ENCODE results near the gene RABEPK. TPM values are rescaled to one million over a fixed set of nuclear protein-coding genes. Genes with fewer than 3 reads are reported as not detected.

RABEPK gene
- total RNA-seq, 1 experiment from 2014 or later: 28.1 TPM

- no peak overlapping the region for H3K4me3 ChIP-seq (ENCODE audit: low read depth, low read length)
- H3K27me3 Mint-ChIP-seq (ENCODE audit: insufficient read depth, unreplicated experiment): no peaks in the 10 kb centered on the region
- peak; percentile 47 to 69 for DNase-seq
- H3K4me1 ChIP-seq: 0 out of 2 replicates have a peak, but pooled peaks cover 4% of the 10 kb centered on the region
- no peak overlapping the region for H3K27ac Mint-ChIP-seq (ENCODE audit: unreplicated experiment)
- peak; percentile 56 to 62 for TF ChIP-seq CTCF (IDR thresholded peaks at IDR 0.05; ENCODE audit: insufficient read depth in 1 of 2, low read depth in 1 of 2, low read length in 1 of 2, severe bottlenecking in 1 of 2, unreplicated experiment in 1 of 2)
- H3K4me1 Mint-ChIP-seq (ENCODE audit: low read depth, unreplicated experiment): peaks cover 4% of the 10 kb centered on the region
- ChIA-PET POLR2A (interaction anchor here (1.0 kb wide), 1 partner anchor 15 kb away, joined by 9 read pairs; the partner anchor contains the start of gene HSPA5), CTCF (interaction anchor here (0.6 to 2.0 kb wide), 16 partner anchors 11 to 303 kb away, joined by 3 to 31 read pairs (median 6); partner anchors contain the start of gene HSPA5)
- no TSS peak for BruUV-seq (replicated peaks)
- no peak overlapping the region for H3K4me3 Mint-ChIP-seq (ENCODE audit: unreplicated experiment)
- no peaks in the 10 kb centered on the region for H3K36me3 Mint-ChIP-seq (ENCODE audit: insufficient read depth, unreplicated experiment)
- H3K9me3 Mint-ChIP-seq (ENCODE audit: unreplicated experiment): no peaks in the 10 kb centered on the region
- no peaks in the 10 kb centered on the region for H3K36me3 ChIP-seq (ENCODE audit: control insufficient read depth, insufficient read depth, low read length)
- H3K9me3 ChIP-seq: no peaks in the 10 kb centered on the region
- H3K27me3 ChIP-seq (replicated peaks; ENCODE audit: control insufficient read depth, insufficient read depth, low read length): no peaks in the 10 kb centered on the region
- intact Hi-C loops (cut with micrococcal nuclease; ENCODE audit: unreplicated experiment): loop anchor here (1.0 kb wide), 2 partner anchors 81 to 118 kb away; no protein-coding TSS in a partner anchor
Observed at GRCh38 chr9:125255781-125256391, 55.5 kb downstream of the RABEPK start.

- intact Hi-C loops (cut with micrococcal nuclease; ENCODE audit: unreplicated experiment): no loop called here
- no peak overlapping the region for H3K4me3 ChIP-seq (ENCODE audit: low read depth, low read length)
- Mint-ChIP-seq H3K4me3 (ENCODE audit: unreplicated experiment) (no peak overlapping the region), H3K27ac (ENCODE audit: unreplicated experiment) (no peak overlapping the region), H3K4me1 (ENCODE audit: low read depth, unreplicated experiment) (peaks cover 8% of the 10 kb centered on the region), H3K36me3 (ENCODE audit: insufficient read depth, unreplicated experiment) (peaks cover 6% of the 10 kb centered on the region), H3K27me3 (ENCODE audit: insufficient read depth, unreplicated experiment) (no peaks in the 10 kb centered on the region), H3K9me3 (ENCODE audit: unreplicated experiment) (no peaks in the 10 kb centered on the region)
- POLR2A ChIA-PET: no interaction called here
- H3K9me3 ChIP-seq: no peaks in the 10 kb centered on the region
- CTCF ChIA-PET: no interaction called here
- TF ChIP-seq CTCF (IDR thresholded peaks at IDR 0.05; ENCODE audit: insufficient read depth in 1 of 2, low read depth in 1 of 2, low read length in 1 of 2, severe bottlenecking in 1 of 2, unreplicated experiment in 1 of 2): no peak
- no peaks in the 10 kb centered on the region for H3K36me3 ChIP-seq (ENCODE audit: control insufficient read depth, insufficient read depth, low read length)
- H3K27me3 ChIP-seq (replicated peaks; ENCODE audit: control insufficient read depth, insufficient read depth, low read length): no peaks in the 10 kb centered on the region
- DNase-seq: no peak
- 0 out of 2 replicates have a peak, but pooled peaks cover 6% of the 10 kb centered on the region for H3K4me1 ChIP-seq
- no TSS peak for BruUV-seq (replicated peaks)
Observed at GRCh38 chr9:125258160-125258785, 57.9 kb downstream of the RABEPK start.

DNA sequence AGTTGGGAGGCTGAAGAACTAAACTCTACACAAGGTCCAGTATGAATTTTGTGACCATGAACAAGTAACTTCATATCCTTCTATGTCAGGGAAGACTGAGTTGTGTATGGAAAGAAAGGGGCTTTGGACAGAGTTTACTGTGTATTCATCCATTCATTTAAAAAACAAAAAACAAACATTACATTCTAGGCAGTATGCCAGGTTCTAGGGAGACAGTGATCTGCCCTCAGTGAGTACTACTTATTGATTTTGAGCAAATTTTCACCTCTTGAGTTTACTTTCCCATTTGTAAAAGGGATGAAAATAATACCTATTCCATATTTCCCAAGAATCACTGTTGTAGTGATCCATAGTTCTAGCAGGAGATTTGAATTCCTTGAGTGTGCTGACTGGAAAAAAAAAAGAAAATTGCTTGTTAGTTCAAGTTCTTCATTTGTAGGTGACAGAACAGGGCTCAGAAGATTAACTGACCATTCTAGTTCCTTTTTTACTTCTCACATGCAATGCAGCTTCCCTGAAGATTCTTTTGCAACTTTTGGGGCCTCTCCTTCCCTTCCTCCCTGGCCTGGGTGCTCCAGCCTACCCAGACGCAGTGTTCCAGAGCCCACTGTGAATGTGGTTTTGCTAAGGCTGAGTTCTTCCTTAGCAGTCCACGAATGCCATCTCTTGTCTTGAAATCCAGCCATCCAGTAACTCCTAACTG is 58.6 kb downstream of the RABEPK start:
- intact Hi-C loops (cut with micrococcal nuclease; ENCODE audit: unreplicated experiment): no loop called here
- POLR2A ChIA-PET: no interaction called here

More for the DNA sequence above, 58.6 kb downstream of the RABEPK start:
- Histone ChIP-seq H3K4me1 (0 out of 2 replicates have a peak, but pooled peaks cover 6% of the 10 kb centered on the region), H3K36me3 (ENCODE audit: control insufficient read depth, insufficient read depth, low read length) (no peaks in the 10 kb centered on the region), H3K27me3 (replicated peaks; ENCODE audit: control insufficient read depth, insufficient read depth, low read length) (no peaks in the 10 kb centered on the region), H3K9me3 (no peaks in the 10 kb centered on the region), H3K4me3 (ENCODE audit: low read depth, low read length) (no peak overlapping the region)
- Mint-ChIP-seq H3K4me3 (ENCODE audit: unreplicated experiment) (no peak overlapping the region), H3K9me3 (ENCODE audit: unreplicated experiment) (no peaks in the 10 kb centered on the region), H3K27ac (ENCODE audit: unreplicated experiment) (no peak overlapping the region), H3K4me1 (ENCODE audit: low read depth, unreplicated experiment) (peaks cover 12% of the 10 kb centered on the region), H3K36me3 (ENCODE audit: insufficient read depth, unreplicated experiment) (peaks cover 13% of the 10 kb centered on the region), H3K27me3 (ENCODE audit: insufficient read depth, unreplicated experiment) (no peaks in the 10 kb centered on the region)
- no peak for TF ChIP-seq CTCF (IDR thresholded peaks at IDR 0.05; ENCODE audit: insufficient read depth in 1 of 2, low read depth in 1 of 2, low read length in 1 of 2, severe bottlenecking in 1 of 2, unreplicated experiment in 1 of 2)
- DNase-seq: no peak
- CTCF ChIA-PET: no interaction called here
- no TSS peak for BruUV-seq (replicated peaks)
